Ishikawa (cell line): ENCODE data around the gene TBX6.

ENCODE experiments used
- CEBPB ChIP-seq: IDR thresholded peaks from 2 replicates; pipeline ENCODE4 v1.6.1; 2012
- CREB1 ChIP-seq: IDR thresholded peaks from 2 replicates; pipeline ENCODE4 v1.6.1; 2012; ENCODE audit warnings: low read depth
- EGR1 ChIP-seq: IDR thresholded peaks from 2 replicates; pipeline ENCODE4 v1.6.1; 2012
- FOXM1 ChIP-seq: IDR thresholded peaks from 2 replicates; pipeline ENCODE4 v1.6.1; 2012; ENCODE audit warnings: low read depth, borderline replicate concordance
- MAX ChIP-seq: IDR thresholded peaks from 2 replicates; pipeline ENCODE4 v1.6.1; 2012
- RAD21 ChIP-seq: IDR thresholded peaks from 2 replicates; pipeline ENCODE4 v1.6.1; 2012; ENCODE audit warnings: low read depth
- TAF1 ChIP-seq: IDR thresholded peaks from 2 replicates; pipeline ENCODE4 v1.6.1; 2012; ENCODE audit warnings: low read depth, mild to moderate bottlenecking
- TCF12 ChIP-seq: IDR thresholded peaks from 2 replicates; pipeline ENCODE4 v1.6.1; 2012; ENCODE audit warnings: low read depth
- TEAD4 ChIP-seq: IDR thresholded peaks from 2 replicates; pipeline ENCODE4 v1.6.1; 2012
- YY1 ChIP-seq: IDR thresholded peaks from 2 replicates; pipeline ENCODE4 v1.6.1; 2012; ENCODE audit warnings: low read depth

- no peak for TF ChIP-seq YY1
- TF ChIP-seq TEAD4, result no peak
- no peak for TF ChIP-seq FOXM1
- TF ChIP-seq CEBPB, result no peak
- TF ChIP-seq TAF1, result no peak
- TF ChIP-seq RAD21, result no peak
- TF ChIP-seq CREB1, result no peak
- TF ChIP-seq EGR1, result no peak
- no peak for TF ChIP-seq TCF12
- TF ChIP-seq MAX, result no peak
These were observed 5.3 kb upstream of the TBX6 start for GRCh38 chr16:30096862-30097563.
